Astrocyte (in vitro differentiated cells and primary cell): ENCODE data around the gene KRT84. TPM values are rescaled to one million over a fixed set of nuclear protein-coding genes. Genes with fewer than 3 reads are reported as not detected.

Experiments
- DNase-seq: peaks from one replicate; pipeline ENCODE4 v3.0.0-alpha.2; 2010; ENCODE audit warnings: low read depth
- FAIRE-seq: peaks from 2 replicates; lab custom pipeline; 2011; peaks lifted over from hg19 to GRCh38; lab: Jason Lieb, UNC
- H2AFZ ChIP-seq: 2 replicates; pipeline ENCODE4 v1.6.0; 2012; ENCODE audit warnings: low read depth, low read length, inconsistent platforms
- H3K27ac ChIP-seq: 2 replicates; pipeline ENCODE4 v1.5.1; 2011; ENCODE audit warnings: low read depth, low read length, inconsistent platforms
- H3K27me3 ChIP-seq: 2 replicates; pipeline ENCODE4 v1.6.0; 2011; ENCODE audit warnings: low read length, inconsistent platforms; ENCODE audit not compliant: insufficient read depth
- H3K36me3 ChIP-seq: 2 replicates; pipeline ENCODE4 v1.5.1; 2011; ENCODE audit warnings: low read length, inconsistent platforms; ENCODE audit not compliant: insufficient read depth
- H3K4me1 ChIP-seq: 2 replicates; pipeline ENCODE4 v1.5.1; 2011; ENCODE audit warnings: low read length, inconsistent platforms; ENCODE audit not compliant: insufficient read depth
- H3K4me2 ChIP-seq: 2 replicates; pipeline ENCODE4 v1.6.0; 2012; ENCODE audit warnings: low read length, inconsistent platforms
- H3K4me3 ChIP-seq: 2 replicates; pipeline ENCODE4 v1.5.1; 2011; ENCODE audit warnings: low read depth, mild to moderate bottlenecking, low read length, inconsistent platforms; ENCODE audit not compliant: insufficient read depth
- H3K79me2 ChIP-seq: 2 replicates; pipeline ENCODE4 v1.6.0; 2012; ENCODE audit warnings: mild to moderate bottlenecking, low read length, inconsistent platforms; ENCODE audit not compliant: insufficient read depth
- H3K9ac ChIP-seq: 2 replicates; pipeline ENCODE4 v1.6.0; 2012; ENCODE audit warnings: mild to moderate bottlenecking, low read length, inconsistent platforms
- H3K9me3 ChIP-seq: 2 replicates; pipeline ENCODE4 v1.5.1; 2012; ENCODE audit warnings: low read depth, mild to moderate bottlenecking, low read length, inconsistent platforms; ENCODE audit not compliant: insufficient read depth
- H4K20me1 ChIP-seq: 2 replicates; pipeline ENCODE4 v1.6.0; 2012; ENCODE audit warnings: low read length, inconsistent platforms; ENCODE audit not compliant: insufficient read depth
- H3K27ac Mint-ChIP-seq: one replicate; pipeline ENCODE4 v1.8.0; 2021; ENCODE audit warnings: mild to moderate bottlenecking, mixed read lengths; ENCODE audit not compliant: unreplicated experiment
- H3K27me3 Mint-ChIP-seq: one replicate; pipeline ENCODE4 v1.8.0; 2021; ENCODE audit warnings: low read depth, mixed read lengths; ENCODE audit not compliant: unreplicated experiment
- H3K36me3 Mint-ChIP-seq: one replicate; pipeline ENCODE4 v1.8.0; 2021; ENCODE audit warnings: low read depth, mixed read lengths; ENCODE audit not compliant: unreplicated experiment
- H3K4me1 Mint-ChIP-seq: one replicate; pipeline ENCODE4 v1.8.0; 2021; ENCODE audit warnings: low read depth, mixed read lengths; ENCODE audit not compliant: unreplicated experiment
- H3K4me3 Mint-ChIP-seq: one replicate; pipeline ENCODE4 v1.8.0; 2021; ENCODE audit warnings: mild to moderate bottlenecking, moderate library complexity, mixed read lengths; ENCODE audit not compliant: unreplicated experiment
- H3K9me3 Mint-ChIP-seq: one replicate; pipeline ENCODE4 v1.8.0; 2021; ENCODE audit warnings: mild to moderate bottlenecking, mixed read lengths; ENCODE audit not compliant: unreplicated experiment
- EZH2 ChIP-seq: IDR thresholded peaks from 2 replicates; pipeline ENCODE4 v1.6.1; 2012; ENCODE audit warnings: mild to moderate bottlenecking, low read length, inconsistent platforms; ENCODE audit not compliant: insufficient read depth
- total RNA-seq: library from RNA; stranded (reverse); gene quantifications from 2 replicates; pipeline ENCODE4 v1.2.1, GENCODE V29; 2021
- TF ChIP-seq, protein P1 (sequence below): IDR thresholded peaks from 2 replicates; pipeline ENCODE4 v1.5.1; 2011; ENCODE audit warnings: low read depth, mild to moderate bottlenecking, inconsistent platforms, low read length, moderate library complexity; ENCODE audit not compliant: insufficient read depth

The KRT84 gene
- total RNA-seq, 1 donor from 2014 or later, result not detected

DNA sequence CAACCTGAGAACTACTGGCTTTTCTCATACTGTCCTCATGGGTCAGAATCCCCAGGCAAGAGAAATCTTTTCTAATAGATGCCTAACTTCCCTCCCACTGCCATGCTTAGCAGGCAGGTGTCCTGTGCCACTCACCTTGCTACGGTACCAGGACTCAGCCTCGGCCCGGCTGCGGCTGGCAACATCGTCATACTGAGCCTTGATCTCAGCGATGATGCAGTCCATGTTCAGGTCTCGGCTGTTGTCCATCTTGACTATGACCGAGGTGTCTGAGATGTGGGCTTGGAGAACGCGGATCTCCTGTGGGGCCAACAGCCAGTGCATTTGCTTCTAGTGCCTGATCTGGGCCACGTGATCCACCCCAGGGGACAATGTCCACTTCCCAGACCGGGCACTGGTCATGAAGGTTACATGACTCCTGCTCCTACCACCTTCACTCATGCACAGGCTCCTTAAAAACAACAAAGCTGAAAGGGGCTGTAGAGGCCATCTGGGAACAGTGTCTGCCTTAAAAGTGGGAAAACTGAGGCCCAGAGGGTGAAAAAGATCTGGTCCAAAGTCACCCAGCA lies 22.3 kb downstream of the KRT84 start:
- Histone ChIP-seq H4K20me1 (no peaks in the 10 kb centered on the region), H3K9ac (no peak overlapping the region), H3K27me3 (peaks cover 16% of the 10 kb centered on the region), H2AFZ (no peak overlapping the region), H3K4me1 (no peaks in the 10 kb centered on the region), H3K79me2 (no peaks in the 10 kb centered on the region), H3K4me2 (no peak overlapping the region), H3K27ac (no peak overlapping the region), H3K4me3 (no peak overlapping the region), H3K36me3 (no peaks in the 10 kb centered on the region), H3K9me3 (no peaks in the 10 kb centered on the region)
- H3K36me3 Mint-ChIP-seq, result no peaks in the 10 kb centered on the region
- FAIRE-seq (no peak), DNase-seq (no peak)
- peaks cover 5% of the 10 kb centered on the region for H3K9me3 Mint-ChIP-seq
- peaks cover 64% of the 10 kb centered on the region for H3K27me3 Mint-ChIP-seq
- no peak overlapping the region for H3K27ac Mint-ChIP-seq
- no peak overlapping the region for H3K4me3 Mint-ChIP-seq
- no peak for TF ChIP-seq EZH2
- TF ChIP-seq, protein P1, sequence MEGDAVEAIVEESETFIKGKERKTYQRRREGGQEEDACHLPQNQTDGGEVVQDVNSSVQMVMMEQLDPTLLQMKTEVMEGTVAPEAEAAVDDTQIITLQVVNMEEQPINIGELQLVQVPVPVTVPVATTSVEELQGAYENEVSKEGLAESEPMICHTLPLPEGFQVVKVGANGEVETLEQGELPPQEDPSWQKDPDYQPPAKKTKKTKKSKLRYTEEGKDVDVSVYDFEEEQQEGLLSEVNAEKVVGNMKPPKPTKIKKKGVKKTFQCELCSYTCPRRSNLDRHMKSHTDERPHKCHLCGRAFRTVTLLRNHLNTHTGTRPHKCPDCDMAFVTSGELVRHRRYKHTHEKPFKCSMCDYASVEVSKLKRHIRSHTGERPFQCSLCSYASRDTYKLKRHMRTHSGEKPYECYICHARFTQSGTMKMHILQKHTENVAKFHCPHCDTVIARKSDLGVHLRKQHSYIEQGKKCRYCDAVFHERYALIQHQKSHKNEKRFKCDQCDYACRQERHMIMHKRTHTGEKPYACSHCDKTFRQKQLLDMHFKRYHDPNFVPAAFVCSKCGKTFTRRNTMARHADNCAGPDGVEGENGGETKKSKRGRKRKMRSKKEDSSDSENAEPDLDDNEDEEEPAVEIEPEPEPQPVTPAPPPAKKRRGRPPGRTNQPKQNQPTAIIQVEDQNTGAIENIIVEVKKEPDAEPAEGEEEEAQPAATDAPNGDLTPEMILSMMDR, result no peak
- H3K4me1 Mint-ChIP-seq, result no peaks in the 10 kb centered on the region

DNA sequence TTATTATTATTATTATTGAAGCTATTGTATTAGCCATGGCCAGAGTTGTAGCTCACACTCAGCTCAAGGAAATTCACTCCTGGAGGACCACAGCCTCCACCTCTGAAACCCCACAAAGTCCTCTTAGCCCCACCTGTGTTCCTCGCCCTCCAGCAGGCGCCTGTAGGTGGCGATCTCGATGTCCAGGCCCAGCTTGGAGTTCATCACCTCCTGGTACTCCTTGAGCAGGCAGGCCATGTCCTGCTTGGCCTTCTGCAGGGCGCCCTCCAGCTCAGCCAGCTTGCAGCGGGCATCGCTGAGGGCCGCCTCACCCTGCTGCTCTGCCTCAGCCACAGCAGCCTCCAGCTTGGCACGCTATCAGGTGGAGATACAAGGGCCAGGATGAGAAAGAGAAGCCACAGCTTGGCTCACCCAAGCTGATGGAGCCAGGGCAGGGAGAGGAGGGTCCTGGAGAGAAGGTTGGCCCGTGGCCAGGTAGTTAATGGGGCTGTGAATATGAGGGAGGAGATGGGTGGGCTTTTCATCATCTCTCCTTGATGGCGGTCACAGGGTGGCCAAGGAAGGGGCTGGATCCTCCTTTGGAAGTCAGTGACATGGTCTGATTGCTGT lies 23.2 kb downstream of the KRT84 start:
- FAIRE-seq, result no peak
- DNase-seq, result no peak
- H3K4me2 ChIP-seq, result no peak overlapping the region
- no peaks in the 10 kb centered on the region for H3K79me2 ChIP-seq
- peaks cover 59% of the 10 kb centered on the region for H3K27me3 Mint-ChIP-seq
- no peak overlapping the region for H3K4me3 ChIP-seq
- H3K36me3 ChIP-seq, result no peaks in the 10 kb centered on the region
- peaks cover 3% of the 10 kb centered on the region for H3K9me3 Mint-ChIP-seq
- H3K9me3 ChIP-seq, result no peaks in the 10 kb centered on the region
- no peak overlapping the region for H3K9ac ChIP-seq
- no peaks in the 10 kb centered on the region for H3K4me1 ChIP-seq
- H2AFZ ChIP-seq, result no peak overlapping the region
- peaks cover 8% of the 10 kb centered on the region for H3K27me3 ChIP-seq
- H3K27ac ChIP-seq, result no peak overlapping the region
- H4K20me1 ChIP-seq, result no peaks in the 10 kb centered on the region
- TF ChIP-seq EZH2, result no peak
- TF ChIP-seq, protein P1, result no peak
- no peak overlapping the region for H3K4me3 Mint-ChIP-seq
- no peaks in the 10 kb centered on the region for H3K36me3 Mint-ChIP-seq
- H3K27ac Mint-ChIP-seq, result no peak overlapping the region
- no peaks in the 10 kb centered on the region for H3K4me1 Mint-ChIP-seq

DNA sequence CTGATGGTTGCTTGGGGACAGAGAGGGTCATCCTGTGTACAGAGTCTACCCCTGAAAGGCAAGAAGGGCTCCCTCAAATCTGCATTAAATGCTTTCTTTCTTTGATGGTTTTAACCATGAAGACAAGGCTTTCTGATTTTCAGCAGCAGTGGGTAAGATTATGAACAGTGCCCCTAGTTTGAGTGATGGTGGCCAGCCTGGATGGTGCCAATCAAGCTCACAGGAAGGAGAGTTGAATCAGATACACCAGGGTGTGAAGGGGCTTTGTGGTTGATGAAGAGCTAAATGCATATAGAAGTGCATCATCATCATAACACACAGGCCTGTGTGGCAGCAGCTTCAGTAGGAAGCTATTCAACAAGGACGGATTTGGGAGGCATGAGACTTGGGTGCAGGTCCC lies 23.9 kb downstream of the KRT84 start:
- Histone ChIP-seq H3K36me3 (no peaks in the 10 kb centered on the region), H3K79me2 (no peaks in the 10 kb centered on the region), H3K9me3 (no peaks in the 10 kb centered on the region), H3K4me3 (no peak overlapping the region), H3K27me3 (peaks cover 5% of the 10 kb centered on the region), H4K20me1 (no peaks in the 10 kb centered on the region), H3K9ac (no peak overlapping the region), H3K4me1 (no peaks in the 10 kb centered on the region), H2AFZ (no peak overlapping the region), H3K4me2 (no peak overlapping the region), H3K27ac (no peak overlapping the region)
- Mint-ChIP-seq H3K27ac (no peak overlapping the region), H3K27me3 (peaks cover 61% of the 10 kb centered on the region), H3K4me3 (no peak overlapping the region), H3K9me3 (peaks cover 3% of the 10 kb centered on the region), H3K36me3 (no peaks in the 10 kb centered on the region), H3K4me1 (no peaks in the 10 kb centered on the region)
- no peak for TF ChIP-seq EZH2
- TF ChIP-seq, protein P1, result no peak
- DNase-seq, result no peak
- no peak for FAIRE-seq
